Measurements from ENCODE around the gene ZNF560.
"Not testable (repeated sequence)": the region's sequence is repeated elsewhere in the genome, so short reads cannot be mapped to it uniquely, and the experiment has no call there.

Gene ZNF560

GRCh38 chr19:9498183-9498902 is at the start of gene ZNF560:
ZNF560 (minus strand) TSS chr19:9498616; CDS start chr19:9475313, 23,303 bp downstream.
- no peak for DNase-seq

- DNase-seq: no peak
Observed at GRCh38 chr19:9547870-9548269, 49.5 kb upstream of the ZNF560 start.

DNA sequence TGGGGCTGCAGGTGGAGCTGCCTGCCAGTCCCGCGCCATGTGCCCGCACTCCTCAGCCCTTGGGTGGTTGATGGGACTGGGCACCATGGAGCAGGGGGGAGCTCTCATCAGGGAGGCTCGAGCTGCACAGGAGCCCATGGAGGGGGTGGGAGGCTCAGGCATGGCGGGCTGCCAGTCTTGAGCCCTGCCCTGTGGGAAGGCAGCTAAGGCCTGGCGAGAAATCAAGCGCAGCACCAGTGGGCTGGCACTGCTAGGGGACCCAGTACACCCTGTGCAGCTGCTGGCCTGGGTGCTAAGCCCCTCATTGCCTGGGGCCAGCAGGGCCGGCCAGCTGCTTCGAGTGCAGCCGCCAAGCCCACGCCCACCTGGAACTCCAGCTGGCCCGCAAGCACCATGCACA is 42.9 kb upstream of the ZNF560 start:
- not testable (repeated sequence) for DNase-seq

DNA sequence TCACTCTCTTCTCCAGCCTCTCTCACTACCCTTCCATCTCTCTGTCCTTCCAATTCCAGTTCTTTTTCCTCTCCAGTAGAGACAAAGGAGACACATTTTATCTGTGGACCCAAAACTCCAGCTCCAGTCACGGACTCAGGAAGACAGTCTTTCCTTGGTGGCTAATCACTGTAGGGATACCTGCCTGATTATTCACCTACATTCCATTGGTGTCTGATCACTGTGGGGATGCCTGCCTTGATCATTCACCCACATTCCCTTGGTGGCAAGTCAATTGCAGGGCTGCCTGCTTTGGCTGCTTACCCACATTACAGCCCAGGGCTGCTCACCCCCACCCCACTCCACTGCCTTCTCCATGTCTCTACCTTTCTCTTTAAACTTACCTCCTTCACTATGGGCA is 41.5 kb upstream of the ZNF560 start:
- not testable (repeated sequence) for DNase-seq

GRCh38 chr19:9539201-9539600 is 40.8 kb upstream of the ZNF560 start:
- not testable (repeated sequence) for DNase-seq

DNA sequence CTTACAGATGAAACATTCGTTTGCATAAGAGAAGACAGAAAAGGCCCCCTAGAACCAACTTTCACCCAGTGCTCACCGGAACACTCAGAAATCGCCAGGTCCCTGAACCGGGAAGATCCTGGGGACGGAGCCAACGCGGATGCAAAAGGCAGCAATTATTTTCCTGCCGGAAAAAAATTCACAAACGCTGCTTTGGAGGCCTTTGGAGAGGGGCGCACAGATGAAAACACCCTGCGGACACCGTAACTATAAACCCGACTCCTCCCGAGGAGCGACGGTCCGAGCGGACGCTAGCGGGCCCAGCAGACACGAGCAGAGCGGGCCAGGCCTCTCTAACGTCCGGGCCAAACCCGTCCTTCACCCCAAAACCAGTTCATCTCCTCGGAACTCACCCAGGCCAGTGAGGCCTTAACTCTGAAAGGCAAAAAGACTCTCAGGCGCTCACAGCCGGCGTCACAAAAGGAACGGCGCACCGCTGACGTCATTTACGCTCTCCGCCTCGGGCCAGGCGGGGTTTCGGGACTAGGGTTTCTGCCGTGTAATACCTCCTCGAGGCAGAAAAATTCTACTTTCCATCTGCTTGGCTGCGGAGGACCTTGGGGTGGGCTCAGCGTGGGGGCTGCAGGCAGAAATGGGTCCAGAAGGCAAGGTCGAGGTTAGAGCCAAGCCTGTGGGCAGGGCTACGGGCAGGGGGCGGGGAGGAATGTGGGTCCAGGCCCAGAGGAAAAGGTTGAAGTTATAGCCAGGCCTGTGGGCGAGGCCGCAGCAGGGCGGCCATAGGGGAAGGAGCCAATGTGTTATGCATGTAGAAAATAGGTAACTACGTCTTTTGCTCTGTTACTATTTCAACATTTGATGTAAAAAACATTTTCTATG is 40.0 kb upstream of the ZNF560 start, which contains the start of gene ZNF426:
Gene ZNF426 (minus strand): TSS at position 463 of the 876 bp plus-strand sequence. CDS start 2,413 bp downstream, outside the sequence.
- DNase-seq: no peak

DNA sequence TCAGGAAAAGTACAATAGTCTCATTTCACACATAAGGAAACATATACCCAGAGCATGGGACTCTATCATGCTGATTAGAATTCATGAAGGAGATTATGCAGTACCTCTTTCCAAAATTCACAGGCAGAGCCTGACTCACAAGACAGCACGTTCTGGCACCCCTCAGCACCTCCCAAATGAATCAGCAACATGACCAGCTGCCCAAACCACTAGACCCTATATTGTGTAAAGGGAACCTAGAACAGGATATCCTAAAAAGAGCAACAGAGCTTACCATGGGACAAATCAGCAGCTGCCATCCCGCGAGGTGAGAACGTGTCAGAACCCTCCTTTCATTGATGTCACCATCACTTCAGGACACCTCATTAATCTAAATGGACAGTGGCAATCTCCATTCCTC is 37.5 kb upstream of the ZNF560 start:
- DNase-seq: no peak

- DNase-seq: no peak
Observed at GRCh38 chr19:9531933-9532332, 33.5 kb upstream of the ZNF560 start.

GRCh38 chr19:9528757-9529336 is 30.4 kb upstream of the ZNF560 start:
- no peak for DNase-seq

DNA sequence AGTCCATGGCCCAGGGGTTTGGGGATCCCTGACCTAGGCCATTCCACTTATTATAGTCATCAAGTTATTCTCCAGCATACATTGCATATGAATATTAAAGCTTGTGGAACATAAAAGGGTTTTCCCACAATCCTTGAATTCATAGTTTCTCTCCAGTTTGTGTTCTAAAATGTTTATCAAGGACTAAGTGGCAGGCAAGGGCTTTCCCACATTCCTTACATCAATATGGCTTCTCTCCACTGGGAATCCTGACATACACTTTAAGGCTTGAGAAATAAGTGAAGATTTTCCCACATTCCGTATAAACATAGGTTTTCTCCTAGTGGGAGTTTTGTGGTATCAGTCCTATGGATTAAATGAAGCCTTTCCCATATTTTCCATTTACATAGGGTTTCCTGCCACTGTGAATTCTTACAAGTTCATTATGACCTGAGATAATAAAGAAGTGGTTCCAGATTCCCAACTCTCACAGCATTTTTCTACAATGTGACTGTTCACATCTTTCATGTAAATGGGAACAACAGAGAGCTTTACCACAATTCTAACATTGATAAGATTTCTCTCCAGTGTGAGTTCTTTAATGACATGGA is 25.6 kb upstream of the ZNF560 start:
- DNase-seq: no peak

- no peak for DNase-seq
Observed at GRCh38 chr19:9507285-9507684, 8.9 kb upstream of the ZNF560 start.

DNA sequence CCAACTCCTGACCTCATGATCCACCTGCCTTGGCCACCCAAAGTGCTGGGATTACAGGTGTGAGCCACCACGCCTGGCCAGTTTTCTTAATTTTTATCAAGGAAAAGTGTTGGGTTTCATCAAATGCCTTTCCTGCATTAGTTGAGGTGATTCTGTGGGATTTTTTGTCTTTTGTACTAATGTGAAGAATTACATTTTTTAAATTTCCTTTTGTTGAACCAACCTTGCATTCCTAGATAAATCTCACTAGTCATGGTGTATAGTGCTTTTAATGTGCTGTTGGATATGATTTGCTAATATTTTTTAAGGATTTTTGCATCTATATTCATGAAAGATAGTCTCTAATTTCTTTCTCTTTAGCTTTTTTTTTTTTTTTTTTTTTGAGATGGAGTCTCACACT is 2.4 kb upstream of the ZNF560 start:
- DNase-seq: no peak

DNA sequence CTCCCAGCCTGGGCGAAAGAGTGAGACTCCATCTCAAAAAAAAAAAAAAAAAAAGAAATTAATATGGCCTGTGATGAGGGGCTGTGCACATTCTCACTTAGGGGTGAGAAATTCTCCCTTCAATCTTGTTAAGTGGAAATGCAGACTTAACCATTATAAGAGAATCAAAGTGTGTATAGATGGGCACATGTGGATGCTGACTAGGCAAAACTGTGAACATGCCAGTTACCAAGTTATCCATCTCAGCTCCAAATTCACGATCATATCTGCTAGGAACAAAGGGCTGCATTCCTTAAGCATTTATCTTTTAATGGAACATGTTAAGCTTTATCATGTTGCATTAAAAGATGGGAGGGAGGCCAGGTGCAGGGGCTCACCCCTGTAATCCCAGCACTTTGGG is 4.3 kb downstream of the ZNF560 start:
- no peak for DNase-seq

- no peak for DNase-seq
Observed at GRCh38 chr19:9487016-9487415, 11.4 kb downstream of the ZNF560 start.

DNA sequence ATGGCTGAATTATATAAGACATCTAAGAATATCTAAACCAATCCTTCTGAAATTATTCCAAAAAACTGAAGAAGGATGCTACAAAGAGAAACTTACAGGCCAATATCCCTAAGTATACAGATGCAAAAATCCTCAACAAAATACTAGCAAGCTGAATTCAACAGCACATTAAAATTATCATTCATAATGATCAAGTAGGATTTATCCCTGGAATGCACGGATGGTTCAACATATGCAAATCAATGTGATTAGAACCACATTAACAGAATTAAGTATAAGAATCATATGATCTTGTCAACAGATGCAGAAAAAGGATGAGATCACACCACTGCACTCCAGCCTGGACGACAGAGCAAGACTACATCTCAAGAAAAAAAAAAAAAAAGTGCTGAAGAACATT is 13.3 kb downstream of the ZNF560 start:
- DNase-seq: no peak

DNA sequence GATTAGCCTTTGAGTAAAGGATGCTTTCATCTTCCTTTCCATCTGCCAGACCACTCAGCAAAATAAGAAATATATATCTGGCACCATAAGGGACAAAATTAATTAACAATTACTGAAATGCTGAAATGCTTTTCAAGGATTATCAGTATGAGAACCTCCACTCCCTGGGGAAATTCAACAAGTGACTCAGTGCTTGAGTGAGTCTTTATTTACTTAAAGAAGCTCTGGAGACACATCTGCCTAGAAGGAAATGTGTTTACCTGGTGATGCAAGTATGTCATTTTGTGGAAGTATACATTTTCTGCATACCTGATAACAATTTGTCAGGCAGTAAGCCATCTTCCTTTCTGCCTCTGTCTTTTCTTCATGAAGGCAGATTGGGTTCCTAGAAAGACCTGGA is 23.4 kb downstream of the ZNF560 start:
- no peak for DNase-seq

DNA sequence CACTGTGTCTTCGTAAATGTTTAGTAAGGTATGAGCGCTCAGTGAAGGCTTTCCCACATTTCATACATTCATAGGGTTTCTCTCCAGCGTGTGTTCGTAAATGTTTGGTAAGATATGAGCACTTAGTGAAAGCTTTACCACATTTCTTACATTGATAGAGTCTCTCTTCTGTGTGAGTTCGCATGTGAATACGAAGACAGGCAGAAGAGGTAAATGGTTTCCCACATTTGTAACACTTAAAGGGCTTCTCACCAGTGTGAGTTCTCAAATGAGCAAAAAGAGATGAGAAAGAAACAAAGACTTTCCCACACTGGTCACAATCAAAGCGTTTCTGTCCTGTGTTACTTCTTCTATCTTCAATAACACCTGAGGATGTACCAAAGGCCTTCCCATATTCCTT is 31.3 kb downstream of the ZNF560 start:
- DNase-seq: no peak

GRCh38 chr19:9461938-9462337 is 36.5 kb downstream of the ZNF560 start:
- no peak for DNase-seq

- no peak for DNase-seq
Observed at GRCh38 chr19:9456018-9456689, 42.3 kb downstream of the ZNF560 start.

- DNase-seq: no peak
Observed at GRCh38 chr19:9453953-9454352, 44.5 kb downstream of the ZNF560 start.

- DNase-seq: no peak
Observed at GRCh38 chr19:9445037-9445436, 53.4 kb downstream of the ZNF560 start.

DNA sequence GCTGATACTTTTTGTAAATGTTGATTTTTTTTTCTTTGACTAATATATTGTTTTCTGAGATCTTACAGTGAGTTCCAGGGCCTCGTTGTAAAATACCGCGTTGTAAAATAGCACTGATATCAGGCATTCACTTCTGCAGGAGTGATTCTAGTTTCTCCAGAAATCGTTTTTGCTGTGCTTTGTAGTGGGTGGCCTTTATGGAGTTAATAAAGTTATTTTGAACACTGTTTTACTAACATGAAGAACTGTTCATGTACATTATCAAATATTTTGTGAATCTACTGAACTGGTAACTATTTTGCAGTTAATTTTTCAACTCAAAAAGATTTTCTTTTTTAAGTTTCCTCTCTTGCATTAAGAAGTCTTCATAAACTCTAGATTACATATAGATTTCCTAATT is 62.1 kb downstream of the ZNF560 start:
- DNase-seq: no peak

All from Kasumi-1 (cell line).